Immature natural killer cell (primary cell): ENCODE measurements around the gene ASB2. TPM values are rescaled to one million over a fixed set of nuclear protein-coding genes. Genes with fewer than 3 reads are reported as not detected.

Source experiments
- DNase-seq, 3 donors: peaks; one replicate each; pipeline ENCODE4 v3.0.0; 2022; ENCODE audit warnings: mixed read lengths in 1 of 3
- H3K27ac Mint-ChIP-seq, 6 donors: one replicate each; pipeline ENCODE4 v1.8.0; 2020; ENCODE audit warnings: mixed read lengths in 6 of 6, mild to moderate bottlenecking in 5 of 6, inconsistent platforms in 4 of 6, moderate library complexity in 3 of 6
- H3K27me3 Mint-ChIP-seq, 3 donors: one replicate each; pipeline ENCODE4 v1.8.0; 2020 to 2021; ENCODE audit warnings: low read depth in 3 of 3, mild to moderate bottlenecking in 3 of 3, mixed read lengths in 3 of 3, moderate library complexity in 3 of 3, inconsistent platforms in 1 of 3
- H3K36me3 Mint-ChIP-seq, 3 donors: one replicate each; pipeline ENCODE4 v1.8.0; 2020; ENCODE audit warnings: mixed read lengths in 3 of 3, inconsistent platforms in 2 of 3, mild to moderate bottlenecking in 2 of 3
- H3K4me1 Mint-ChIP-seq, 2 donors: one replicate each; pipeline ENCODE4 v1.8.0; 2020; ENCODE audit warnings: inconsistent platforms in 2 of 2, mild to moderate bottlenecking in 2 of 2, mixed read lengths in 2 of 2, moderate library complexity in 1 of 2
- H3K4me3 Mint-ChIP-seq, 5 donors: one replicate each; pipeline ENCODE4 v1.8.0; 2020; ENCODE audit warnings: mild to moderate bottlenecking in 5 of 5, mixed read lengths in 5 of 5, inconsistent platforms in 3 of 5, moderate library complexity in 3 of 5
- H3K9me3 Mint-ChIP-seq, 6 donors: one replicate each; pipeline ENCODE4 v1.8.0; 2020; ENCODE audit warnings: mild to moderate bottlenecking in 6 of 6, mixed read lengths in 6 of 6, inconsistent platforms in 4 of 6, moderate library complexity in 3 of 6
- polyA plus RNA-seq, 3 donors: library from polyadenylated mRNA; unstranded; fragments of 300-500 nt; fragmentation: Illumina TruSeq; gene quantifications; one replicate each; pipeline ENCODE4 v1.2.3, GENCODE V29; 2021

The ASB2 gene
- polyA plus RNA-seq, 3 donors from 2014 or later: 1.4 to 4.2 (median 2.7) TPM

- H3K4me3 Mint-ChIP-seq: no peak overlapping the region
- peaks cover 0 to 3% (median 0%) of the 10 kb centered on the region in 3 donors for H3K36me3 Mint-ChIP-seq
- H3K9me3 Mint-ChIP-seq: peaks cover 0 to 11% (median 2%) of the 10 kb centered on the region in 6 donors
- H3K27ac Mint-ChIP-seq: peak overlapping the region in 1 of 6 donors; percentile 59
- H3K4me1 Mint-ChIP-seq: peaks cover 29 to 38% of the 10 kb centered on the region in 2 donors
- DNase-seq: no peak
- H3K27me3 Mint-ChIP-seq: peaks cover 7 to 15% (median 8%) of the 10 kb centered on the region in 3 donors
These were observed 4.3 kb upstream of the ASB2 start for GRCh38 chr14:93980456-93981201.

- H3K27ac Mint-ChIP-seq: peak overlapping the region in 5 of 6 donors; percentile 9 to 62 (median 51)
- H3K36me3 Mint-ChIP-seq: peaks cover 0 to 3% (median 0%) of the 10 kb centered on the region in 3 donors
- H3K27me3 Mint-ChIP-seq: peaks cover 7 to 10% (median 8%) of the 10 kb centered on the region in 3 donors
- DNase-seq: no peak
- H3K4me3 Mint-ChIP-seq: no peak overlapping the region
- peaks cover 29 to 38% of the 10 kb centered on the region in 2 donors for H3K4me1 Mint-ChIP-seq
- peaks cover 0 to 11% (median 2%) of the 10 kb centered on the region in 6 donors for H3K9me3 Mint-ChIP-seq
These were observed 2.4 kb upstream of the ASB2 start for GRCh38 chr14:93978735-93979134.

GRCh38 chr14:93977790-93978581 lies 1.6 kb upstream of the ASB2 start:
- Mint-ChIP-seq H3K4me3 (peak overlapping the region in 4 of 5 donors; percentile 10 to 52 (median 40)), H3K4me1 (peaks cover 29 to 38% of the 10 kb centered on the region in 2 donors), H3K27me3 (peaks cover 7 to 11% (median 10%) of the 10 kb centered on the region in 3 donors), H3K27ac (peak overlapping the region; percentile 9 to 71 (median 52)), H3K9me3 (peaks cover 0 to 11% (median 2%) of the 10 kb centered on the region in 6 donors), H3K36me3 (peaks cover 0 to 3% (median 0%) of the 10 kb centered on the region in 3 donors)
- DNase-seq: peak; percentile 54 to 66 (median 63)

- Mint-ChIP-seq H3K4me1 (peaks cover 29 to 38% of the 10 kb centered on the region in 2 donors), H3K27ac (no peak overlapping the region), H3K27me3 (peaks cover 7 to 11% (median 10%) of the 10 kb centered on the region in 3 donors), H3K4me3 (no peak overlapping the region), H3K36me3 (peaks cover 0 to 3% (median 0%) of the 10 kb centered on the region in 3 donors), H3K9me3 (peaks cover 0 to 11% (median 2%) of the 10 kb centered on the region in 6 donors)
- no peak for DNase-seq
These were observed 801 bp upstream of the ASB2 start for GRCh38 chr14:93977171-93977570.

- Mint-ChIP-seq H3K27ac (peak overlapping the region in 2 of 6 donors; percentile 11 to 23), H3K27me3 (peaks cover 7 to 11% (median 8%) of the 10 kb centered on the region in 3 donors), H3K4me3 (peak overlapping the region in 2 of 5 donors; percentile 4 to 67), H3K4me1 (peaks cover 37 to 46% of the 10 kb centered on the region in 2 donors), H3K36me3 (peaks cover 0 to 3% (median 0%) of the 10 kb centered on the region in 3 donors), H3K9me3 (peaks cover 0 to 11% (median 2%) of the 10 kb centered on the region in 6 donors)
- DNase-seq: no peak
These were observed 436 bp downstream of the ASB2 start for GRCh38 chr14:93975791-93976476.

- H3K4me3 Mint-ChIP-seq: no peak overlapping the region
- peaks cover 0 to 11% (median 2%) of the 10 kb centered on the region in 6 donors for H3K9me3 Mint-ChIP-seq
- no peak for DNase-seq
- H3K36me3 Mint-ChIP-seq: peaks cover 0 to 3% (median 0%) of the 10 kb centered on the region in 3 donors
- H3K27ac Mint-ChIP-seq: no peak overlapping the region
- peaks cover 44 to 55% of the 10 kb centered on the region in 2 donors for H3K4me1 Mint-ChIP-seq
- peaks cover 8 to 11% (median 10%) of the 10 kb centered on the region in 3 donors for H3K27me3 Mint-ChIP-seq
These were observed 1.5 kb downstream of the ASB2 start for GRCh38 chr14:93974833-93975232.

- no peak overlapping the region for H3K4me3 Mint-ChIP-seq
- DNase-seq: no peak
- H3K4me1 Mint-ChIP-seq: peaks cover 44 to 53% of the 10 kb centered on the region in 2 donors
- peaks cover 0 to 3% (median 0%) of the 10 kb centered on the region in 3 donors for H3K36me3 Mint-ChIP-seq
- H3K9me3 Mint-ChIP-seq: peaks cover 0 to 11% (median 2%) of the 10 kb centered on the region in 6 donors
- no peak overlapping the region for H3K27ac Mint-ChIP-seq
- H3K27me3 Mint-ChIP-seq: peaks cover 8 to 11% (median 10%) of the 10 kb centered on the region in 3 donors
These were observed 2.1 kb downstream of the ASB2 start for GRCh38 chr14:93974299-93974698.

GRCh38 chr14:93973607-93974006 lies 2.8 kb downstream of the ASB2 start:
- Mint-ChIP-seq H3K4me1 (peaks cover 38 to 46% of the 10 kb centered on the region in 2 donors), H3K27ac (no peak overlapping the region), H3K27me3 (peaks cover 8 to 11% (median 10%) of the 10 kb centered on the region in 3 donors), H3K9me3 (peaks cover 0 to 11% (median 2%) of the 10 kb centered on the region in 6 donors), H3K4me3 (no peak overlapping the region), H3K36me3 (peaks cover 0 to 3% (median 0%) of the 10 kb centered on the region in 3 donors)
- DNase-seq: no peak

GRCh38 chr14:93972618-93973205 lies 3.7 kb downstream of the ASB2 start:
- H3K27ac Mint-ChIP-seq: no peak overlapping the region
- no peak overlapping the region for H3K4me3 Mint-ChIP-seq
- H3K4me1 Mint-ChIP-seq: peaks cover 29 to 37% of the 10 kb centered on the region in 2 donors
- H3K9me3 Mint-ChIP-seq: peaks cover 0 to 4% (median 2%) of the 10 kb centered on the region in 6 donors
- DNase-seq: no peak
- peaks cover 2 to 7% (median 6%) of the 10 kb centered on the region in 3 donors for H3K27me3 Mint-ChIP-seq
- peaks cover 0 to 3% (median 0%) of the 10 kb centered on the region in 3 donors for H3K36me3 Mint-ChIP-seq

- peaks cover 0 to under 1% (median 0%) of the 10 kb centered on the region in 6 donors for H3K9me3 Mint-ChIP-seq
- peaks cover 0 to 3% (median 0%) of the 10 kb centered on the region in 3 donors for H3K36me3 Mint-ChIP-seq
- DNase-seq: no peak
- peak overlapping the region in 4 of 6 donors; percentile 34 to 94 (median 92) for H3K27ac Mint-ChIP-seq
- H3K27me3 Mint-ChIP-seq: peaks cover 2 to 7% (median 3%) of the 10 kb centered on the region in 3 donors
- peak overlapping the region; percentile 87 to 94 (median 92) for H3K4me3 Mint-ChIP-seq
- peaks cover 27 to 32% of the 10 kb centered on the region in 2 donors for H3K4me1 Mint-ChIP-seq
These were observed 4.7 kb downstream of the ASB2 start for GRCh38 chr14:93971635-93972027.

GRCh38 chr14:93970965-93971634 lies 5.3 kb downstream of the ASB2 start:
- no peaks in the 10 kb centered on the region for H3K9me3 Mint-ChIP-seq
- H3K36me3 Mint-ChIP-seq: peaks cover 0 to 3% (median 0%) of the 10 kb centered on the region in 3 donors
- peak; percentile 54 to 60 (median 58) for DNase-seq
- H3K27me3 Mint-ChIP-seq: peaks cover 2 to 5% (median 3%) of the 10 kb centered on the region in 3 donors
- peaks cover 26 to 32% of the 10 kb centered on the region in 2 donors for H3K4me1 Mint-ChIP-seq
- peak overlapping the region; percentile 36 to 94 (median 90) for H3K27ac Mint-ChIP-seq
- peak overlapping the region; percentile 87 to 94 (median 92) for H3K4me3 Mint-ChIP-seq

GRCh38 chr14:93970585-93970964 lies 5.8 kb downstream of the ASB2 start:
- H3K36me3 Mint-ChIP-seq: no peaks in the 10 kb centered on the region
- H3K9me3 Mint-ChIP-seq: no peaks in the 10 kb centered on the region
- peak overlapping the region; percentile 36 to 94 (median 90) for H3K27ac Mint-ChIP-seq
- DNase-seq: peak; percentile 58 to 73 (median 67)
- H3K27me3 Mint-ChIP-seq: peaks cover 2 to 3% (median 3%) of the 10 kb centered on the region in 3 donors
- H3K4me1 Mint-ChIP-seq: peaks cover 28 to 31% of the 10 kb centered on the region in 2 donors
- peak overlapping the region; percentile 87 to 94 (median 92) for H3K4me3 Mint-ChIP-seq
